ENCODE results near the gene BMAL1. TPM values are rescaled to one million over a fixed set of nuclear protein-coding genes. Genes with fewer than 3 reads are reported as not detected.

The BMAL1 gene
- total RNA-seq, 1 experiment from 2014 or later, result 3.2 TPM

DNA sequence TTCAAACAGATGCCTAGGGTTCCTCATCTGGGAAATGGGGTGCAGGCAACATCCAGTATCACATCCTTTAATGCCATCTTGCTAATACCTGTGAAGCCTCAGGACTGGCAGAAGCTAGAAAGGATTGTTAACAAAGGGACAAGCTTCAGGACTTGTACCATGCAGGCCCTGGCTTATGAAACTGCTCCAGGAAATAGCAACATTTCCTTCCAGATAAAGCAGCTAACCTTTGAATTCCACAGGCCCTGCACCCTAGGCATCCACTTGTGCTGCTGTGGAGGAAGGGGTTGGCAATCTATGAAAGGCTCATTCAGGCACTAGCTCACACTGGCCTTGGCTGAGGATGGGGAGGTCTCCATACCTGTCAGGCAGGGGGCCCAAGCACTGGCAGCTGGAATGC, 98.2 kb downstream of the BMAL1 start:
- H3K4me3 ChIP-seq (ENCODE audit: low read depth, low read length, poor library complexity, severe bottlenecking), result no peak overlapping the region
- H3K27ac ChIP-seq (ENCODE audit: low read depth, low read length, poor library complexity, severe bottlenecking), result no peak overlapping the region
- CTCF ChIA-PET, result interaction anchor here (0.8 kb wide), 1 partner anchor 8 kb away, joined by 3 read pairs; no protein-coding TSS in a partner anchor
- no peak for DNase-seq (ENCODE audit: low spot score)
- POLR2A ChIA-PET (ENCODE audit: low non-redundant PET), result no interaction called here
- intact Hi-C loops (cut with micrococcal nuclease; ENCODE audit: unreplicated experiment), result no loop called here
- TF ChIP-seq, protein P1, sequence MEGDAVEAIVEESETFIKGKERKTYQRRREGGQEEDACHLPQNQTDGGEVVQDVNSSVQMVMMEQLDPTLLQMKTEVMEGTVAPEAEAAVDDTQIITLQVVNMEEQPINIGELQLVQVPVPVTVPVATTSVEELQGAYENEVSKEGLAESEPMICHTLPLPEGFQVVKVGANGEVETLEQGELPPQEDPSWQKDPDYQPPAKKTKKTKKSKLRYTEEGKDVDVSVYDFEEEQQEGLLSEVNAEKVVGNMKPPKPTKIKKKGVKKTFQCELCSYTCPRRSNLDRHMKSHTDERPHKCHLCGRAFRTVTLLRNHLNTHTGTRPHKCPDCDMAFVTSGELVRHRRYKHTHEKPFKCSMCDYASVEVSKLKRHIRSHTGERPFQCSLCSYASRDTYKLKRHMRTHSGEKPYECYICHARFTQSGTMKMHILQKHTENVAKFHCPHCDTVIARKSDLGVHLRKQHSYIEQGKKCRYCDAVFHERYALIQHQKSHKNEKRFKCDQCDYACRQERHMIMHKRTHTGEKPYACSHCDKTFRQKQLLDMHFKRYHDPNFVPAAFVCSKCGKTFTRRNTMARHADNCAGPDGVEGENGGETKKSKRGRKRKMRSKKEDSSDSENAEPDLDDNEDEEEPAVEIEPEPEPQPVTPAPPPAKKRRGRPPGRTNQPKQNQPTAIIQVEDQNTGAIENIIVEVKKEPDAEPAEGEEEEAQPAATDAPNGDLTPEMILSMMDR (conservative IDR thresholded peaks at IDR 0.05; ENCODE audit: low read depth, low read length), result no peak
- no peak for TF ChIP-seq EZH2 (IDR thresholded peaks at IDR 0.05; ENCODE audit: borderline replicate concordance, low read depth, low read length, poor library complexity, severe bottlenecking)
- H3K36me3 ChIP-seq (ENCODE audit: insufficient read depth, low read length, poor library complexity, severe bottlenecking), result no peaks in the 10 kb centered on the region
- H3K4me1 ChIP-seq (ENCODE audit: insufficient read depth, low read length, poor library complexity, severe bottlenecking), result no peaks in the 10 kb centered on the region
- BruUV-seq (replicated peaks), result no TSS peak
- no peaks in the 10 kb centered on the region for H3K9me3 ChIP-seq (ENCODE audit: low read depth, low read length, poor library complexity, severe bottlenecking)
- H3K27me3 ChIP-seq (replicated peaks; ENCODE audit: insufficient read depth, low read depth, low read length, poor library complexity), result no peaks in the 10 kb centered on the region

DNA sequence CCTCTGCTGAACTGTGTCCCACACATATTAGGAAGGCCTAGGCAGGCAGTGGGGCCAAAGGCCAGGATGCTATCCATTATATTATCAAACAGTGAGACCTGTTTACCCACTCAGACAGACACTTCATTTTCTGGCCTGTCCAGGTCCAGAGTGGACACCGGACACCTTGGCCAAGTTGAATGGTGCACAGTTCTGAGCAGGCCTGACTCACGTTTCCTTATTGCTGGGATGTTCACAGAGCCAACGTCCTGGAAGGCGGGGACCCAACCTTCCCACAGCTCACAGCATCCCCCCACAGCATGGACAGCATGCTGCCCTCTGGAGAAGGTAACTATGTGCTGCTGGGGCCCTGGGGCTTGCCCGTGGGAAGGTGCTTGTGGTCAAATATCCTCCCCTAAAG, 98.8 kb downstream of the BMAL1 start:
- Histone ChIP-seq H3K9me3 (ENCODE audit: low read depth, low read length, poor library complexity, severe bottlenecking) (no peaks in the 10 kb centered on the region), H3K27ac (ENCODE audit: low read depth, low read length, poor library complexity, severe bottlenecking) (no peak overlapping the region), H3K36me3 (ENCODE audit: insufficient read depth, low read length, poor library complexity, severe bottlenecking) (no peaks in the 10 kb centered on the region), H3K4me3 (ENCODE audit: low read depth, low read length, poor library complexity, severe bottlenecking) (no peak overlapping the region), H3K27me3 (replicated peaks; ENCODE audit: insufficient read depth, low read depth, low read length, poor library complexity) (no peaks in the 10 kb centered on the region), H3K4me1 (ENCODE audit: insufficient read depth, low read length, poor library complexity, severe bottlenecking) (no peaks in the 10 kb centered on the region)
- ChIA-PET POLR2A (ENCODE audit: low non-redundant PET) (no interaction called here), CTCF (interaction anchor here (0.8 kb wide), 1 partner anchor 8 kb away, joined by 3 read pairs; no protein-coding TSS in a partner anchor)
- BruUV-seq (replicated peaks), result no TSS peak
- no peak for TF ChIP-seq EZH2 (IDR thresholded peaks at IDR 0.05; ENCODE audit: borderline replicate concordance, low read depth, low read length, poor library complexity, severe bottlenecking)
- TF ChIP-seq, protein P1 (conservative IDR thresholded peaks at IDR 0.05; ENCODE audit: low read depth, low read length), result no peak
- no peak for DNase-seq (ENCODE audit: low spot score)
- intact Hi-C loops (cut with micrococcal nuclease; ENCODE audit: unreplicated experiment), result no loop called here

DNA sequence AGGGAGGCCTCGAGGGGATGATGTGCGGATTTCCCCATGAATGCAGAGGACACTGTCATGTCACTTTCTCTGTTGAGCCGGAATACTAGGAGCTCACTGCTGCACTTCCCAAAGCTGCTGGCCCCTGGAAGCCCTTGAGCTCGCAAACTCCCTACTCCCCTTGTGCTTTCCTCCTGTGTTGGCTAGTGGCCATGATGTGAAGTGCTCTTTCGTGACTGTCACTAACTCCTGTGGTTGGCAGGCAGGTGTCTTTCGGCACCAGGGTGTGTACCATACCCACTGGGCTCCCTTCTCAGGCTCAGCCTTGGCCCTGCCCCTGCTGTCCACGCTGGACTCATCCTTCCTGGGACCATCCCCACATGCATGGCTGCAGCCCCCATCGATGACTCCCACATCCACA, 99.2 kb downstream of the BMAL1 start:
- intact Hi-C loops (cut with micrococcal nuclease; ENCODE audit: unreplicated experiment), result no loop called here
- CTCF ChIA-PET, result no interaction called here
- DNase-seq (ENCODE audit: low spot score), result no peak
- no TSS peak for BruUV-seq (replicated peaks)
- no peaks in the 10 kb centered on the region for H3K9me3 ChIP-seq (ENCODE audit: low read depth, low read length, poor library complexity, severe bottlenecking)
- no peaks in the 10 kb centered on the region for H3K36me3 ChIP-seq (ENCODE audit: insufficient read depth, low read length, poor library complexity, severe bottlenecking)
- H3K27ac ChIP-seq (ENCODE audit: low read depth, low read length, poor library complexity, severe bottlenecking), result no peak overlapping the region
- POLR2A ChIA-PET (ENCODE audit: low non-redundant PET), result no interaction called here
- no peaks in the 10 kb centered on the region for H3K4me1 ChIP-seq (ENCODE audit: insufficient read depth, low read length, poor library complexity, severe bottlenecking)
- no peak overlapping the region for H3K4me3 ChIP-seq (ENCODE audit: low read depth, low read length, poor library complexity, severe bottlenecking)
- H3K27me3 ChIP-seq (replicated peaks; ENCODE audit: insufficient read depth, low read depth, low read length, poor library complexity), result no peaks in the 10 kb centered on the region
- TF ChIP-seq, protein P1 (conservative IDR thresholded peaks at IDR 0.05; ENCODE audit: low read depth, low read length), result no peak
- no peak for TF ChIP-seq EZH2 (IDR thresholded peaks at IDR 0.05; ENCODE audit: borderline replicate concordance, low read depth, low read length, poor library complexity, severe bottlenecking)
